NCI-H774 (cell line): ENCODE measurements around the gene ZNF529.
A peak's percentile ranks its signal among the peaks of the same experiment; 100 is the strongest.
"Not testable (repeated sequence)": the region's sequence is repeated elsewhere in the genome, so short reads cannot be mapped to it uniquely, and the experiment has no call there.

ENCODE experiments used
- DNase-seq: peaks from one replicate; lab custom pipeline; 2025; lab: John Stamatoyannopoulos, UW

The ZNF529 gene

GRCh38 chr19:36573020-36573894 lies at the start of gene ZNF529:
Gene ZNF529 (minus strand): TSS chr19:36573292. CDS start chr19:36572346, 946 bp downstream.
- DNase-seq: peak; percentile 82

GRCh38 chr19:36605877-36606478 lies 32.9 kb upstream of the ZNF529 start:
- DNase-seq: no peak

GRCh38 chr19:36605101-36605876 lies 32.2 kb upstream of the ZNF529 start, which contains the start of gene ZNF382:
Gene ZNF382 (plus strand): TSS chr19:36605313. CDS start chr19:36609915, 4,602 bp downstream.
- no peak for DNase-seq

GRCh38 chr19:36604656-36605100 lies 31.6 kb upstream of the ZNF529 start:
- no peak for DNase-seq

GRCh38 chr19:36602681-36603080 lies 29.6 kb upstream of the ZNF529 start:
- not testable (repeated sequence) for DNase-seq

- DNase-seq: no peak
These were observed 6.2 kb upstream of the ZNF529 start for GRCh38 chr19:36579255-36579654.

GRCh38 chr19:36577271-36577996 lies 4.3 kb upstream of the ZNF529 start:
- DNase-seq: no peak

- no peak for DNase-seq
These were observed 1.6 kb upstream of the ZNF529 start for GRCh38 chr19:36574741-36575140.

GRCh38 chr19:36573895-36574720 lies 1.0 kb upstream of the ZNF529 start:
- DNase-seq: no peak

- no peak for DNase-seq
These were observed 486 bp downstream of the ZNF529 start for GRCh38 chr19:36572593-36573019.

GRCh38 chr19:36564391-36564790 lies 8.7 kb downstream of the ZNF529 start:
- no peak for DNase-seq

- DNase-seq: no peak
These were observed 25.9 kb downstream of the ZNF529 start for GRCh38 chr19:36547001-36547732.

GRCh38 chr19:36528921-36529518 lies 44.1 kb downstream of the ZNF529 start:
- no peak for DNase-seq

- peak; percentile 93 for DNase-seq
These were observed 44.7 kb downstream of the ZNF529 start, which contains the start of gene ZNF260 for GRCh38 chr19:36528194-36528920. Gene ZNF260 (minus strand): TSS chr19:36528271. CDS start chr19:36515238, 13,033 bp downstream.

GRCh38 chr19:36527873-36528193 lies 45.3 kb downstream of the ZNF529 start:
- DNase-seq: no peak

GRCh38 chr19:36527341-36527740 lies 45.8 kb downstream of the ZNF529 start:
- no peak for DNase-seq

GRCh38 chr19:36526581-36526980 lies 46.5 kb downstream of the ZNF529 start:
- DNase-seq: no peak

- DNase-seq: no peak
These were observed 48.5 kb downstream of the ZNF529 start for GRCh38 chr19:36524617-36525016.
